Upper lobe of left lung (tissue), 4 donors: ENCODE data around the gene PRKN.

Experiments used
- POLR2A ChIP-seq, 4 donors: fragments of 450-650 bp; IDR thresholded peaks; one replicate each; pipeline ENCODE4 v1.5.1; 2016 to 2017; ENCODE audit warnings: antibody characterized with exemption in 4 of 4, mild to moderate bottlenecking in 2 of 4
- TF ChIP-seq, protein P1 (sequence below), 6 experiments: fragments of 450-650 bp in 4 of 6; fragments of 200-600 bp in 2 of 6; sonication (generic) in 2 of 6; IDR thresholded peaks; one replicate each; pipeline ENCODE4 v1.5.1; 2016 to 2019; ENCODE audit warnings: antibody characterized with exemption in 6 of 6

DNA sequence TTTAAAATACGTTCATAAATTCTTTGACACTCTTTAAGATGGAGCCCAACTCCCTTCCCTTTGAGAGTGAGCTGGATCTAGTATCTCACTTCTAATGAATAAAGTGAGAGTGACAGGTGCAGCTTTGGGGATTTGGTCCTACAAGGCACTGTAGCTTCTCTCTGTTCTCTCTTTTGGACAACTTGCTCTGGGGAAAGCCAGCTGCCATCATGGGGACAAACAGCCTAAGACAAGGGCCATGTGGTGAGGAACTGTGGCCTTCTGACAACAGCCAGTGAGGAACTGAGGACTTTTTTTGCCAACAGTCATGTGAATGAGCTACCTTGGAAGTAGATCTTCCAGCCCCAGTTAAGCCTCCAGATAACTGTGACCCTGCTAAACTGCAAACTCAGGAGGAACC lies 1180.9 kb downstream of the PRKN start:
- TF ChIP-seq, protein P1, sequence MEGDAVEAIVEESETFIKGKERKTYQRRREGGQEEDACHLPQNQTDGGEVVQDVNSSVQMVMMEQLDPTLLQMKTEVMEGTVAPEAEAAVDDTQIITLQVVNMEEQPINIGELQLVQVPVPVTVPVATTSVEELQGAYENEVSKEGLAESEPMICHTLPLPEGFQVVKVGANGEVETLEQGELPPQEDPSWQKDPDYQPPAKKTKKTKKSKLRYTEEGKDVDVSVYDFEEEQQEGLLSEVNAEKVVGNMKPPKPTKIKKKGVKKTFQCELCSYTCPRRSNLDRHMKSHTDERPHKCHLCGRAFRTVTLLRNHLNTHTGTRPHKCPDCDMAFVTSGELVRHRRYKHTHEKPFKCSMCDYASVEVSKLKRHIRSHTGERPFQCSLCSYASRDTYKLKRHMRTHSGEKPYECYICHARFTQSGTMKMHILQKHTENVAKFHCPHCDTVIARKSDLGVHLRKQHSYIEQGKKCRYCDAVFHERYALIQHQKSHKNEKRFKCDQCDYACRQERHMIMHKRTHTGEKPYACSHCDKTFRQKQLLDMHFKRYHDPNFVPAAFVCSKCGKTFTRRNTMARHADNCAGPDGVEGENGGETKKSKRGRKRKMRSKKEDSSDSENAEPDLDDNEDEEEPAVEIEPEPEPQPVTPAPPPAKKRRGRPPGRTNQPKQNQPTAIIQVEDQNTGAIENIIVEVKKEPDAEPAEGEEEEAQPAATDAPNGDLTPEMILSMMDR (IDR thresholded peaks at IDR 0.05), result no peak
- no peak for TF ChIP-seq POLR2A (IDR thresholded peaks at IDR 0.05)
